ENCODE data around the gene PICALM.

The PICALM gene

GRCh38 chr11:86073948-86074347 is 5.1 kb upstream of the PICALM start:
- DNase-seq (ENCODE audit: low spot score) = no peak

GRCh38 chr11:86072211-86072610 is 3.3 kb upstream of the PICALM start:
- DNase-seq (ENCODE audit: low spot score) = no peak

- no peak for DNase-seq (ENCODE audit: low spot score)
Measured at GRCh38 chr11:86070142-86071056, 1.5 kb upstream of the PICALM start.

- no peak for DNase-seq (ENCODE audit: low spot score)
Measured at GRCh38 chr11:86069408-86070101, 671 bp upstream of the PICALM start.

- DNase-seq (ENCODE audit: low spot score) = no peak
Measured at GRCh38 chr11:86068138-86068871, 579 bp downstream of the PICALM start.

GRCh38 chr11:86067851-86068137 is 1.1 kb downstream of the PICALM start:
- no peak for DNase-seq (ENCODE audit: low spot score)

GRCh38 chr11:86067009-86067850 is 1.7 kb downstream of the PICALM start:
- DNase-seq (ENCODE audit: low spot score) = peak; percentile 57

GRCh38 chr11:86066657-86067008 is 2.3 kb downstream of the PICALM start:
- no peak for DNase-seq (ENCODE audit: low spot score)

GRCh38 chr11:86066033-86066432 is 2.9 kb downstream of the PICALM start:
- DNase-seq (ENCODE audit: low spot score) = no peak

GRCh38 chr11:86064220-86064803 is 4.6 kb downstream of the PICALM start:
- DNase-seq (ENCODE audit: low spot score) = no peak

- DNase-seq (ENCODE audit: low spot score) = no peak
Measured at GRCh38 chr11:86063536-86063935, 5.3 kb downstream of the PICALM start.

- DNase-seq (ENCODE audit: low spot score) = no peak
Measured at GRCh38 chr11:86062719-86063118, 6.2 kb downstream of the PICALM start.

- no peak for DNase-seq (ENCODE audit: low spot score)
Measured at GRCh38 chr11:86061483-86062205, 7.2 kb downstream of the PICALM start.

- DNase-seq (ENCODE audit: low spot score) = no peak
Measured at GRCh38 chr11:86060544-86060943, 8.3 kb downstream of the PICALM start.

- no peak for DNase-seq (ENCODE audit: low spot score)
Measured at GRCh38 chr11:86058360-86058759, 10.5 kb downstream of the PICALM start.

GRCh38 chr11:86056351-86056854 is 12.5 kb downstream of the PICALM start:
- no peak for DNase-seq (ENCODE audit: low spot score)

- no peak for DNase-seq (ENCODE audit: low spot score)
Measured at GRCh38 chr11:86052693-86053641, 15.9 kb downstream of the PICALM start.

- DNase-seq (ENCODE audit: low spot score) = no peak
Measured at GRCh38 chr11:86050196-86050709, 18.6 kb downstream of the PICALM start.

- no peak for DNase-seq (ENCODE audit: low spot score)
Measured at GRCh38 chr11:86047275-86047991, 21.5 kb downstream of the PICALM start.

Data from hematopoietic multipotent progenitor cell treated with erythropoietin and hydrocortisone succinate and interleukin-3 and kit ligand, for 15 days (in vitro differentiated cells).